ENCODE data around the gene CYP27C1. TPM values are rescaled to one million over a fixed set of nuclear protein-coding genes. Genes with fewer than 3 reads are reported as not detected.

Gene CYP27C1
- total RNA-seq, 1 donor from 2014 or later = not detected

DNA sequence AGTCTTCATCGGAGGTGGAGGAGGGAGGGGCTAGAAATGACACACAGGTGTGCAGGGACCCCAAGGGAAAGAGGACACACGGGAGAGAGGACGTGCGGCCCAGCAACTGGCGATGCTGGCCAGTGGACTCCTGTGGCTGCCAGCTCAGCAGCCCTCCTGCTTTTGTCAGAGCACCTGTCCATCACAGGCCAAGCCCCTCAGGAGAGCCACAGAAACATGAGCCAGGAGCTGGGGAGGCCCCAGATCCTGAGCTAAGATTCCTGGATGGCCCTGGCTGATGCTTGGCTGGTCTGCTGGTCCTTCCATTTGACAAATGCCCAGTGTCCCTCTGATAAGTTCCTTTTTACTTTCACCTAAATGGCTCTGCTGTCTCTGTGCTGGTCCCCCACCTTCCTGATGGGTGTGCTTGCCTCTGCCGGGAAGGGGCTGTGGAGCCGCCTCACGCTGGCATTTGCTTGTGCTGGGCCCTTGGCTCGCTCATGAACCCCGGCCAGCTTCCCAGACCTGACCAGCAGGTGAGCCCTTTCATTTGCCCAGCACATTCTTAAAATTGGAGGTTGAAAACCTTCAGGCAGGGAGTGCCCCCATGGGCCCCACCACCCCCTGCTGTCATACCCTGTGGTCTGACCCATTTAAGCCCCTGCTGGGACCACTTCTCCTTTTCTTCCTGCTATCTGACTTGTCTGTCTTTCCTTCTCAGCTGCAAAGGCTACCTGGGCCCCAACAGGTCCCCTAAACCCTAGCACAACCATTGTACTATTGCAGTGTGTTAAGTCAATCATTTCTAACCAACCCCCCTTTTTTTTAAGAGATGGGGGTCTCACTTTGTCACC, 37.3 kb downstream of the CYP27C1 start:
- DNase-seq (ENCODE audit: low spot score) = no peak
- Mint-ChIP-seq H3K9me3 (peaks cover 5% of the 10 kb centered on the region), H3K36me3 (ENCODE audit: low read depth) (no peaks in the 10 kb centered on the region), H3K27me3 (ENCODE audit: insufficient read depth) (peaks cover 17% of the 10 kb centered on the region), H3K27ac (no peak overlapping the region), H3K4me1 (ENCODE audit: low read depth) (peaks cover 7% of the 10 kb centered on the region), H3K4me3 (no peak overlapping the region)
- intact Hi-C loops (cut with micrococcal nuclease) = no loop called here

DNA sequence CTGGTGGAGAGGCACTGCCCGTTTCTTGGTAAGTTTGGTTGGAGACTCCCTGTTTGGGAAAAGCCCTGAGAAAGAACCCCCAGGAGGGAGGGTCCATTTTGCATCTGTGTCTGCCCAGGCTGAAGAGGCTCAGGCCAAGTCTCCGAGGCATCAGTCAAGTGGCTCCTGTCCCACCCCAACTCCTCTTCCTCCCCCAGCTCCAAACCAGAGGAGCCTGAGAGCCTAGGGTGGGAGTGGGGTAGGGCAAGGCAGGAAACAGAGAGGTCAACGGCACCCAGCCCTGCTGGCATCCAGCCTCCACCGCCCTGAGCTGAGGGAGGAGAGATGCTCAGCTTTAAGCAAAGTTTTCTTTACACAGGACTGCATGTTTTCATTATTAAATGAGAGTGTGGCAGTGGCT, 38.2 kb downstream of the CYP27C1 start:
- peaks cover 17% of the 10 kb centered on the region for H3K27me3 Mint-ChIP-seq (ENCODE audit: insufficient read depth)
- peaks cover 5% of the 10 kb centered on the region for H3K9me3 Mint-ChIP-seq
- H3K36me3 Mint-ChIP-seq (ENCODE audit: low read depth) = no peaks in the 10 kb centered on the region
- no peak overlapping the region for H3K4me3 Mint-ChIP-seq
- no peak overlapping the region for H3K27ac Mint-ChIP-seq
- intact Hi-C loops (cut with micrococcal nuclease) = no loop called here
- no peak for DNase-seq (ENCODE audit: low spot score)
- H3K4me1 Mint-ChIP-seq (ENCODE audit: low read depth) = peaks cover 7% of the 10 kb centered on the region

DNA sequence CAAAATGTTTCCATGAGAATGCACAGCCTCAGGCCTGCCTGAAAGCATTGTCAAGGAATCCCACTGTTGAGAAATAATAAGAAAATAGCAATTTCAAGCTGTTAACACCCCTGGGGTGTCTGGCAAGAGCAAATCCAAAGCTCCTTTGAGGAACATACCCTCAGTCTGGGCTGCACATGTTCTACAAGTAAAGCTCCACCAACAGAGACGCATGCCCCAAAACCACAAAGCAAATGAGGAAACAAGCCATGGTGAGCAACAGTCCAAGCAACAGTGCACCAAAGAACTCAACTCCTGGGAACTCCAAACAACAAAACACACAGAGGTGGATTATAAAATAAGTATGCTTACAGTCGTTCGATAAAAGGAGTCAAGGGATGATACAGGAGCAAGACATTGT, 40.3 kb downstream of the CYP27C1 start:
- intact Hi-C loops (cut with micrococcal nuclease) = no loop called here
- no peak overlapping the region for H3K27ac Mint-ChIP-seq
- H3K4me1 Mint-ChIP-seq (ENCODE audit: low read depth) = no peaks in the 10 kb centered on the region
- no peak overlapping the region for H3K4me3 Mint-ChIP-seq
- H3K27me3 Mint-ChIP-seq (ENCODE audit: insufficient read depth) = peaks cover 6% of the 10 kb centered on the region
- no peak for DNase-seq (ENCODE audit: low spot score)
- H3K36me3 Mint-ChIP-seq (ENCODE audit: low read depth) = no peaks in the 10 kb centered on the region
- peaks cover 5% of the 10 kb centered on the region for H3K9me3 Mint-ChIP-seq

DNA sequence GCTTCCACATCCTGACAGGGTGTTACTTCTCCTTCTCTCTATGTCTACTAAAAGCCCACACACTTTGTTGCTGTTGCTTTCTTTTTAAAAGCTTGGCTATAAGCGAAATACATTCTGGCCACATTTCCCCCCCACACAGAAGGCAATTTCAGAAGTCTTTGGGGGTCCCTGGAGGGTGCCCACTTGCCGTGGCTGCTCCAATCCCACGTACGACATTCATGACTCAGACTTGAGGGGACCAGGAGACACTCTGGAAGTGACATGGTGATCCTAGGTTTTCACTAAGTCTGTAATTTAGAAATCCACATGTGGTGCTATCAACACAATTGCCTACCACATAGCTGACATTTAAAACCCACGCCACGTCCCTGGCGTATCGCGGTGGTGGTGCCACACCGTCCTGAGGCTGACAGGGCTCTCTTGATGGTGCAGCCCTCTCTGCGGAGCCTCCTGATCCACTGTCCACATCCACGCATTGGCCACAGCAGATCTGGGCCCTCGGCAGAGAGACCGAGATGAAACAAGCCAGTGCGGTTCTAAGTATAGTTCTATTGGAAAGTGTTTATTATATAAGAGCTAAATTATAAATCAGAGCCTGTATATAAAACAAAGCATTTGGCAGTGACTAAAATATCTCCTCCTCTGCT, 42.4 kb downstream of the CYP27C1 start:
- Mint-ChIP-seq H3K4me1 (ENCODE audit: low read depth) (no peaks in the 10 kb centered on the region), H3K9me3 (peaks cover 5% of the 10 kb centered on the region), H3K4me3 (no peak overlapping the region), H3K27ac (no peak overlapping the region), H3K27me3 (ENCODE audit: insufficient read depth) (peaks cover 2% of the 10 kb centered on the region), H3K36me3 (ENCODE audit: low read depth) (no peaks in the 10 kb centered on the region)
- intact Hi-C loops (cut with micrococcal nuclease) = no loop called here
- no peak for DNase-seq (ENCODE audit: low spot score)

DNA sequence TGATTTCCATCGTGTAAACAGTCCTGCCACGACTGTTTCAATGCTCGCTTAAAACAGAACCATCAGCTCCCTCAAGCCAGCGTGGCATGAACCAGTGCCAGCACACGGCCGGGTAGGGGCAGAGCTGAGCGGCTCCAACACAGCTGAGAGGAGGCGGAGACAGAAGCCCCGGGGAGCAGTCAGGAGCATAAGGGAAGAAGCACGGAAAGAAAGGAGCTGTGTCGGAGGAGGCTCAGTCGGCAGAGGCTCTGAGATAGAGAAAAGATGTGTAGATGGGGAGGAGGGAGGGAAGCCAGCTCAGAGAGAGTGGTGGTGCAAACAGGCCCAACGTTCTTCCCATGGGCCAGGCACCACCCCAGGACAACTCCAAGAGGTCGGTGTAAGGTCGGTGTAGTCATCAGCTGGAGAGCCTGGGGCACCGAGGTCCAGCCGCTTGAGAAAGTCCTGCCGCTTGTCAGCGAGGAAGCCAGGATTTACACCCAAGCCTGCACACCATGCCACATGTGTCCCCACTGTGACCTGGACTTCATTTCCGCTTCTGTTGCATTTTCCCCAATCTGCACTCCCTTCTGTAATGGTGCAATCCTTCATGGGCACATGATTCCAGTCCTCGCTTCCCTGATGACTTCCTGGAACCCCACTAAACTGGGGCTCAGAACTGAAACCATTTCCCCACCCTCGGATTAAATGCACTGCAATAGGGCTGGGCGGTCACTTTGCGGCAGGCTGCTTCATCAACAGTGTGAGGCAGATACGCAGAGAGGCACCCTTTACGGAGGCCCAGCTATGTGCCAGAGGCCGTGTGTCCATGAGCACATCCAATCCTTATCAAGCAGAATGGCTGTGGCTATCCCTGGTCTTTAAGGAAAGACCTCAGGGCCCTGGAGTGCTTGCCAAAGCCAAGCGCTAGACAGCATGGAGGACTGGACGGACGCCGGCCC, 43.5 kb downstream of the CYP27C1 start:
- no peaks in the 10 kb centered on the region for H3K4me1 Mint-ChIP-seq (ENCODE audit: low read depth)
- intact Hi-C loops (cut with micrococcal nuclease) = no loop called here
- no peaks in the 10 kb centered on the region for H3K36me3 Mint-ChIP-seq (ENCODE audit: low read depth)
- peaks cover 5% of the 10 kb centered on the region for H3K9me3 Mint-ChIP-seq
- H3K27me3 Mint-ChIP-seq (ENCODE audit: insufficient read depth) = peaks cover 2% of the 10 kb centered on the region
- no peak overlapping the region for H3K4me3 Mint-ChIP-seq
- no peak overlapping the region for H3K27ac Mint-ChIP-seq
- DNase-seq (ENCODE audit: low spot score) = no peak

DNA sequence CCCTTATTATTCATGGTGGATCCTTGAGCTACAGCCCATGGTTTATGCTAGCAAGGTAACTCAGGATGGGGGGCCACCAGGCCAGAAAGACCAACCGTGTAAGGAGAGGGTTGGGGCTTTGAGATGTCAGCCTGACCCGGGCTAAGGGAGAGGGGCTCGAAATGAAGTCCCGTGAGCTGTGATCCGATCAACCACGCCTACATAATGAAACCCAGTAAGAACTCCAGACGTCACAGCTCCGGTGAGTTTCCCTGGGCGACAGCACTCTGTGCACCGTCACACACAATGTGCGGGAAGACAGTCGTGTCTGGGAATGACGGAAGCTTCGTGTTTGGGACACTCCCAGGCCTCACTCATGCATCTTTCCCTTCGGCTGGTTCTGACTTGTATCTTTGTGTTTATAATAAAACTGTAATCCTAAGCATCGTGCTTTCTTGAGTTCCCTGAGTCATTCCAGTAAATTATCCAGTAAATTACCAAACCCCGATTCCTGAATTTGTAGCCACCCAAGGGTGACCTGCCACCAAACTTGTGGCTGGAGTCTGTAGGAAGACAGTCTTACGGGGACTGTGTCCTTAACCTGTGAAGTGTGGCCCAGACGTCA, 44.2 kb downstream of the CYP27C1 start:
- H3K4me3 Mint-ChIP-seq = no peak overlapping the region
- H3K36me3 Mint-ChIP-seq (ENCODE audit: low read depth) = no peaks in the 10 kb centered on the region
- no peak overlapping the region for H3K27ac Mint-ChIP-seq
- H3K9me3 Mint-ChIP-seq = peaks cover 5% of the 10 kb centered on the region
- no peak for DNase-seq (ENCODE audit: low spot score)
- H3K4me1 Mint-ChIP-seq (ENCODE audit: low read depth) = no peaks in the 10 kb centered on the region
- peaks cover 2% of the 10 kb centered on the region for H3K27me3 Mint-ChIP-seq (ENCODE audit: insufficient read depth)
- intact Hi-C loops (cut with micrococcal nuclease) = no loop called here

DNA sequence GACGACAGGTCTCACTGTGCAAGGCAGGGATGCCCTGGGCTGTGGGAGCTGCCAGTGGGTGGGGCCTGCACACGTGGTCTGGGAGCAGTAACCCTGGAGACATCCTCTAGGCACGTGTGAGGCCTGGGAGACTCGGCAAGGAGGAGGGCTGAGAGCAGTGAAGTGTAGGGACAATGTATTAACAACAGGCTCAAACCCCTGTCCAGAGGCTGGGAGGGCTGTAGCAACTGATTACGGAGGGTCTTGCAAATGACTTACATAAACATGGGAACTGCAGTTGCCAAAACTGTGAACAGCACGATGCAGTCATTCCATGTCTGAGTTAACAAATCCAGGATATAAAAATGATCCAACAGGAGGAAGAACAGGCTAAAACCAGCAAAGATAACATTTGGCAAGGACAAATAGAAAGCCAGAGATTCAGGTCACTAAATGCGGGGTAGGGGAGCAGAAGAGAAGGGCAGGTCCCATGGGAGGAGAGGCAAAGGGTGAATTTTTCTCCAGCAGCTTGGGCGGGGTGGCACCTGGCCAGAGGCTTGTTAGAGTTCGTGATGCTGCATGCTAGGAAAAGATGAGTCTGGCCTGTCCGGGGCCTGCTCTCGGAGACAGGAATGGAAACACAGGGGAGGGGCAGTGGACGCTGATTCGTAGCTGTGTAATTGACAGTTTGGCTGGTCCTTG, 44.9 kb downstream of the CYP27C1 start:
- DNase-seq (ENCODE audit: low spot score) = no peak
- intact Hi-C loops (cut with micrococcal nuclease) = no loop called here

DNA sequence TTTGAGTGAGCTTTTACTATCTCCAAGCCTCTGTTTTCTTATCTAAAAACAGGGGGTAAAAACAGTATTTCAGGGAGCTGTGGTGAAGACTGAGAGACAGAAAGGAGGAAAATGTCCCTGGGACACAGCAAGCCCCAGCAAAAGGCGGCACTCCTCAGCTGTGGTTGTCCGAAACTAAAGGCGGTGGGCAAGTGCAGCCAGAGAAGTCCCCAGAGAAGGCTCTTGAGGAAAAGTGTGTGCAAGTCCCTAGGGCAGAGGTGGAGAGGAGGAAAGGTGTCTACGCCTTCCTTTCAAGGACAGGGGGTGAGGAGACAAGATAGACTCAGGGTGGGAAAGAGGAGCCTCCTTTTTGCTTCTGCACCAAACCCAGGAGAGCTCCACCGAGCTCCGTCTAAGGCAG, 45.5 kb downstream of the CYP27C1 start:
- H3K27me3 Mint-ChIP-seq (ENCODE audit: insufficient read depth) = no peaks in the 10 kb centered on the region
- no peak for DNase-seq (ENCODE audit: low spot score)
- H3K4me1 Mint-ChIP-seq (ENCODE audit: low read depth) = no peaks in the 10 kb centered on the region
- H3K9me3 Mint-ChIP-seq = no peaks in the 10 kb centered on the region
- H3K27ac Mint-ChIP-seq = no peak overlapping the region
- intact Hi-C loops (cut with micrococcal nuclease) = no loop called here
- H3K4me3 Mint-ChIP-seq = no peak overlapping the region
- no peaks in the 10 kb centered on the region for H3K36me3 Mint-ChIP-seq (ENCODE audit: low read depth)

More for the DNA sequence above, 44.9 kb downstream of the CYP27C1 start:
- Mint-ChIP-seq H3K36me3 (ENCODE audit: low read depth) (no peaks in the 10 kb centered on the region), H3K4me1 (ENCODE audit: low read depth) (no peaks in the 10 kb centered on the region), H3K27me3 (ENCODE audit: insufficient read depth) (peaks cover 2% of the 10 kb centered on the region), H3K27ac (no peak overlapping the region), H3K9me3 (no peaks in the 10 kb centered on the region), H3K4me3 (no peak overlapping the region)

DNA sequence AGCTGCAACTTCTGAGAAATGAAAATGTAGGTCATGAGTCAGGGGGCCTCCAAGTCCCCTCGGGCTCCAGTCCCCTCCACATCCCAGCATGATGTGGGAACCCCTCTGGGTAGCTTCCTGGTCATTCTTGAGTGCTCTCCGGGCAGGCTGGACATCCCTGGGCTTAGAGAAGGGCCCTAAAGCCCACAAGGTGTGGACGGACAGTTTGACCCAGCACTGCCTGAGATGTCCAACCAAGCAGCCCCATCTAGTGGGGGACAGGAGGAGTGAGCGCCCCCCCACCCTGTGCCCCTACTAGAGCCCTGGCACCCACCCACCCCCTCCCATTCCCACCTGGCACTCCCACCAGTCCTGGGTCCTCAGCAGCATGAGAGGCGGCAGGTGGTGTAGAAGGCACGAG, 46.0 kb downstream of the CYP27C1 start:
- Mint-ChIP-seq H3K27me3 (ENCODE audit: insufficient read depth) (no peaks in the 10 kb centered on the region), H3K4me3 (no peak overlapping the region)
- DNase-seq (ENCODE audit: low spot score) = no peak

DNA sequence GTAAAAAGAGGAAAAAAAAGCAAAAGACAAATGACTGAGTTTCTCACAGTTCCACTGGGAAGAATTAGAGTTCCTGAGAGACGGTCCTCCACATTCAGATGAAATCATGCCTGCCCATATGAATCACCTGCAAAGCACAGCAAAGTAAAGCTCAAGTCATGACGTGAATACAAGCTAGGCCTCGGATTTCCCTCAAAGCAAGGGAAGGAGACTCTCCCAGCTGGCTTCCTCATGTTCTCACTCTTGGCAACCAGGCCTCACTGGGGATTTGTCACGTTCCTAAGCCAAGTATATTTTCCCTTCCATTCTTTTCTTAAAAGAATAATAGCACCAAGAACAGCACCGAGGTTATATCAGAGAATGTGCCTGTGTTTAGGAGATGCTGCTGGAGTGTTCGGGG, 47.0 kb downstream of the CYP27C1 start:
- Mint-ChIP-seq H3K4me3 (no peak overlapping the region), H3K36me3 (ENCODE audit: low read depth) (no peaks in the 10 kb centered on the region), H3K27ac (no peak overlapping the region), H3K27me3 (ENCODE audit: insufficient read depth) (no peaks in the 10 kb centered on the region), H3K4me1 (ENCODE audit: low read depth) (no peaks in the 10 kb centered on the region), H3K9me3 (no peaks in the 10 kb centered on the region)
- DNase-seq (ENCODE audit: low spot score) = no peak
- intact Hi-C loops (cut with micrococcal nuclease) = no loop called here

More for the DNA sequence above, 46.0 kb downstream of the CYP27C1 start:
- Mint-ChIP-seq H3K9me3 (no peaks in the 10 kb centered on the region), H3K36me3 (ENCODE audit: low read depth) (no peaks in the 10 kb centered on the region), H3K4me1 (ENCODE audit: low read depth) (no peaks in the 10 kb centered on the region), H3K27ac (no peak overlapping the region)
- intact Hi-C loops (cut with micrococcal nuclease) = no loop called here

DNA sequence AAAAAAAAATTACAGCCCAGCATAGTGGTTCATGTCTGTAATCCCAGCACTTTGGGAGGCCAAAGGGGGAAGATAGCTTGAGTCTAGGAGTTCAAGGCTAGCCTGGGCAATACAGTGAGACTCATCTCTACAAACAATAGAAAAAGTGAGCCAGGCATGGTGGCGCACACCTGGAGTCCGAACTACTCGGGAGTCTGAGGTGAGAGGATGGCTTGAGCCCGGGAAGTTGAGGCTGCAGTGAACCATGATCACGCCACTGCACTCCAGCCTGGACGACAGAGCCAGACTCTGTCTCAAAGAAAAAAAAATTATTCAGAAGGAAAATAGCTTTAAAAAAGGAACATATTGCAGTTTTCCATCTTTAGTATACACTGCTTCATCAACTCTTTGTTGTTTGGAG, 47.8 kb downstream of the CYP27C1 start:
- no peaks in the 10 kb centered on the region for H3K4me1 Mint-ChIP-seq (ENCODE audit: low read depth)
- no peak for DNase-seq (ENCODE audit: low spot score)
- no peaks in the 10 kb centered on the region for H3K36me3 Mint-ChIP-seq (ENCODE audit: low read depth)
- no peaks in the 10 kb centered on the region for H3K27me3 Mint-ChIP-seq (ENCODE audit: insufficient read depth)
- no peak overlapping the region for H3K4me3 Mint-ChIP-seq
- no peak overlapping the region for H3K27ac Mint-ChIP-seq
- H3K9me3 Mint-ChIP-seq = no peaks in the 10 kb centered on the region
- intact Hi-C loops (cut with micrococcal nuclease) = no loop called here
